OCI-LY7 (cell line): ENCODE results near the gene TNXB.
"Not testable (repeated sequence)": the region's sequence is repeated elsewhere in the genome, so short reads cannot be mapped to it uniquely, and the experiment has no call there.

Source experiments
- CTCF ChIP-seq: fragments of 200-600 bp; sonication (generic); conservative IDR thresholded peaks from 2 replicates; pipeline ENCODE4 v1.5.1; 2014; ENCODE audit warnings: mild to moderate bottlenecking, antibody characterized with exemption, low read length, moderate library complexity, mixed read lengths
- EZH2phosphoT487 ChIP-seq: fragments of 200-600 bp; sonication (generic); IDR thresholded peaks from 2 replicates; pipeline ENCODE4 v1.6.1; 2018; ENCODE audit warnings: low read depth, borderline replicate concordance, mild to moderate bottlenecking, mixed run types, antibody characterized with exemption, low read length, moderate library complexity, mixed read lengths

GRCh38 chr6:32009537-32009936, 99.6 kb downstream of the TNXB start:
- TF ChIP-seq CTCF, EZH2phosphoT487: not testable (repeated sequence)
